DND-41 (cell line): ENCODE results near the gene MAN2B1.

Source experiments
- ATAC-seq: fragments of 200-7000 bp; cut with Tn5 transposase; 3 replicates; pipeline ENCODE4 v1.9.1; 2021; ENCODE audit warnings: low read depth; ENCODE audit not compliant: insufficient read depth
- DNase-seq: peaks from one replicate; pipeline ENCODE4 v3.0.0-alpha.2; 2020
- H2AFZ ChIP-seq: 2 replicates; pipeline ENCODE4 v1.6.0; 2012; ENCODE audit warnings: low read depth, low read length
- H3K27ac ChIP-seq: 2 replicates; pipeline ENCODE4 v1.5.1; 2012; ENCODE audit warnings: low read length, inconsistent platforms
- H3K27me3 ChIP-seq: fragments of 200-600 bp; sonication (generic); 2 replicates; pipeline ENCODE4 v1.6.0; 2012; ENCODE audit warnings: low read length, mild to moderate bottlenecking, inconsistent platforms; ENCODE audit not compliant: insufficient read depth, poor library complexity
- H3K36me3 ChIP-seq: 2 replicates; pipeline ENCODE4 v1.5.1; 2012; ENCODE audit warnings: low read length, inconsistent platforms; ENCODE audit not compliant: insufficient read depth
- H3K4me1 ChIP-seq: 2 replicates; pipeline ENCODE4 v1.5.1; 2012; ENCODE audit warnings: mild to moderate bottlenecking, low read length; ENCODE audit not compliant: insufficient read depth
- H3K4me2 ChIP-seq: 2 replicates; pipeline ENCODE4 v1.6.0; 2012; ENCODE audit warnings: mild to moderate bottlenecking, moderate library complexity, low read length, inconsistent platforms; ENCODE audit not compliant: insufficient read depth
- H3K4me3 ChIP-seq, 2 experiments: fragments of 200-600 bp in 1 of 2; shearing (Covaris generic) in 1 of 2; 2 replicates each; pipeline ENCODE4 v1.5.1; 2012 to 2016; ENCODE audit warnings: inconsistent platforms in 2 of 2, low read length in 2 of 2, mild to moderate bottlenecking in 2 of 2, low read depth in 1 of 2, moderate library complexity in 1 of 2
- H3K79me2 ChIP-seq: 2 replicates; pipeline ENCODE4 v1.6.0; 2012; ENCODE audit warnings: low read length, inconsistent platforms; ENCODE audit not compliant: insufficient read depth
- H3K9ac ChIP-seq: 2 replicates; pipeline ENCODE4 v1.6.0; 2012; ENCODE audit warnings: low read depth, mild to moderate bottlenecking, inconsistent platforms, low read length, moderate library complexity
- H3K9me3 ChIP-seq: 2 replicates; pipeline ENCODE4 v1.5.1; 2012; ENCODE audit warnings: low read length, moderate library complexity, mild to moderate bottlenecking, inconsistent platforms; ENCODE audit not compliant: insufficient read depth, severe bottlenecking
- H4K20me1 ChIP-seq: 2 replicates; pipeline ENCODE4 v1.6.0; 2012; ENCODE audit warnings: low read length; ENCODE audit not compliant: insufficient read depth
- CTCF ChIP-seq: IDR thresholded peaks from 2 replicates; pipeline ENCODE4 v1.5.1; 2012; ENCODE audit warnings: borderline replicate concordance, low read length, moderate library complexity, mild to moderate bottlenecking; ENCODE audit not compliant: poor library complexity, severe bottlenecking; ENCODE audit errors: extremely low read depth
- EZH2 ChIP-seq: IDR thresholded peaks from 3 replicates; pipeline ENCODE4 v1.6.1; 2012; ENCODE audit warnings: borderline replicate concordance, low read depth, mild to moderate bottlenecking, moderate library complexity, low read length, inconsistent platforms; ENCODE audit not compliant: severe bottlenecking

The MAN2B1 gene

GRCh38 chr19:12607631-12608030 lies 58.9 kb downstream of the MAN2B1 start:
- Histone ChIP-seq H4K20me1 (peaks cover 12% of the 10 kb centered on the region; the same call in 1 of the 2 replicates), H3K4me2 (no peak overlapping the region), H3K27me3 (no peaks in the 10 kb centered on the region), H3K9ac (no peak overlapping the region), H3K9me3 (no peaks in the 10 kb centered on the region), H3K79me2 (peaks cover 48% of the 10 kb centered on the region), H3K27ac (no peak overlapping the region), H2AFZ (no peak overlapping the region), H3K36me3 (peaks cover 27% of the 10 kb centered on the region), H3K4me3 (no peak overlapping the region), H3K4me1 (peaks cover 35% of the 10 kb centered on the region)
- DNase-seq (no peak), ATAC-seq (no peak)
- TF ChIP-seq EZH2: no peak
- TF ChIP-seq CTCF: no peak

GRCh38 chr19:12606796-12607195 lies 59.7 kb downstream of the MAN2B1 start:
- H3K27ac ChIP-seq: no peak overlapping the region
- no peaks in the 10 kb centered on the region for H3K9me3 ChIP-seq
- TF ChIP-seq EZH2 (no peak), CTCF (no peak)
- H3K4me2 ChIP-seq: no peak overlapping the region
- H4K20me1 ChIP-seq: peaks cover 7% of the 10 kb centered on the region; the same call in 1 of the 2 replicates
- H3K4me3 ChIP-seq: no peak overlapping the region
- H3K27me3 ChIP-seq: no peaks in the 10 kb centered on the region
- H2AFZ ChIP-seq: no peak overlapping the region
- no peak for DNase-seq
- peaks cover 43% of the 10 kb centered on the region for H3K79me2 ChIP-seq
- H3K9ac ChIP-seq: no peak overlapping the region
- peaks cover 33% of the 10 kb centered on the region for H3K36me3 ChIP-seq
- ATAC-seq: no peak
- peaks cover 26% of the 10 kb centered on the region for H3K4me1 ChIP-seq

GRCh38 chr19:12603714-12604113 lies 62.8 kb downstream of the MAN2B1 start:
- TF ChIP-seq EZH2 (no peak), CTCF (no peak)
- no peak overlapping the region for H3K4me3 ChIP-seq
- H3K27me3 ChIP-seq: no peaks in the 10 kb centered on the region
- H3K9ac ChIP-seq: no peak overlapping the region
- no peaks in the 10 kb centered on the region for H4K20me1 ChIP-seq
- no peak overlapping the region for H2AFZ ChIP-seq
- H3K27ac ChIP-seq: no peak overlapping the region
- DNase-seq (peak; percentile 52), ATAC-seq (peak; percentile 89)
- no peaks in the 10 kb centered on the region for H3K9me3 ChIP-seq
- peaks cover 7% of the 10 kb centered on the region; the same call in 1 of the 2 replicates for H3K4me1 ChIP-seq
- peaks cover 12% of the 10 kb centered on the region for H3K79me2 ChIP-seq
- peaks cover 25% of the 10 kb centered on the region for H3K36me3 ChIP-seq
- no peak overlapping the region for H3K4me2 ChIP-seq

GRCh38 chr19:12597594-12597993 lies 68.9 kb downstream of the MAN2B1 start:
- Histone ChIP-seq H3K79me2 (0 out of 2 replicates have a peak, but pooled peaks cover 4% of the 10 kb centered on the region), H3K4me3 (no peak overlapping the region), H3K9me3 (no peaks in the 10 kb centered on the region), H2AFZ (no peak overlapping the region), H3K27me3 (no peaks in the 10 kb centered on the region), H3K27ac (no peak overlapping the region), H4K20me1 (no peaks in the 10 kb centered on the region), H3K36me3 (peaks cover 25% of the 10 kb centered on the region), H3K9ac (no peak overlapping the region), H3K4me1 (no peaks in the 10 kb centered on the region), H3K4me2 (no peak overlapping the region)
- ATAC-seq (no peak), DNase-seq (no peak)
- TF ChIP-seq EZH2 (no peak), CTCF (no peak)
